Activated CD4-positive, alpha-beta T cell treated with anti-CD3 and anti-CD28 coated beads for 24 hours (primary cell): ENCODE measurements around the gene IFIH1.

Experiments
- DNase-seq, 2 donors: peaks; one replicate each; pipeline ENCODE4 v3.0.0-alpha.2; 2020; ENCODE audit warnings: low read depth in 2 of 2

The IFIH1 gene

DNA sequence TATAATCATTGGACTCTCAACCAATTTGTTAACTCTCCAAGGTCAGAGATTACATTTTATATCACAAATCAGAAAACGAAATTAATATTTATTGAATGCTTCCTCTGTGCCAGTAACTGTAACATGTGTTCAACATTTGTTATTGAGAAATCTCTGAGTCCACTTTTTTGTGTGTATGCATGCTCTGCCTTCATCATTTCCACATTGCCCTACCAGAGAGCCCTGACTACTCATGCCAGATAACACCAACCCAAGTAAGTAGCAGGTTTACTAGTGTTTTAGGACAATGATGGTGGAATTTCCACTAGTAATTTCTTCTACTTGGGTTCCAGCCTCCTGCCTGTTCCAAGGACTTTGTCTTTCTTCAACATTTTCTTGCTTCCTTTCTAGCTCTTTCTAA lies 61.1 kb downstream of the IFIH1 start:
- no peak for DNase-seq

GRCh38 chr2:162256591-162256991 lies 61.9 kb downstream of the IFIH1 start:
- no peak for DNase-seq

DNA sequence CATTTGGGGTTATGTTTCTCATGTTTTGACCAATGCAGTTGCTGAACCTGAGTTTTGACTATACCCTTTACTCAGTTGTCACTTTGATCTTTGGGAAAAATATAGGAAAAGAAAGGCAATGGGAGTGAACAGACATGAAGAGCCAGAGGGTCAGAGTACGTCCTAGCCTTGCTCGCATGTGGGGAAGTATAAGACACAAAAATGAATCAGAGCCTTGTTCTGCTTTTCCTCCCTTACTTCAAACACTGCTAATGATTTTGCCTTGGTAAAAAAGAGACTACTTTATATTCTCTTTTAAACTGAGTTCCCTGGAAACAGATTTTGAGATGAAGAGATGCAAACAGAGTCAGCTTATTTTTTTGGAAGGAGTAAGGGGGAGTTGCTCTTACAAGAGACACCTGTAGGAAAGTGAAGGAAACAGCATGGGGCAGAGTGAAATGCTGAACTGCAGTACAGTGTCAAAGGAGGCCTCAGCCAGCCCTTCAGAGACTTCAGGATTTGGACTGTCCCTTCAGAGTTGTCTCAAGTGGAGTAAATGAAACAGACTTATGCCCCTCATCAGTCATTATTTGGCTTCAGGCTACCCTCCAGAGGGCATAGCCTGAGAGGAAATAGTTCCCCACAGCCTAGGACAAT lies 64.1 kb downstream of the IFIH1 start:
- DNase-seq, result no peak

- no peak for DNase-seq
Measured at GRCh38 chr2:162253435-162253834, 65.0 kb downstream of the IFIH1 start.

- no peak for DNase-seq
Measured at GRCh38 chr2:162252153-162252552, 66.3 kb downstream of the IFIH1 start.

DNA sequence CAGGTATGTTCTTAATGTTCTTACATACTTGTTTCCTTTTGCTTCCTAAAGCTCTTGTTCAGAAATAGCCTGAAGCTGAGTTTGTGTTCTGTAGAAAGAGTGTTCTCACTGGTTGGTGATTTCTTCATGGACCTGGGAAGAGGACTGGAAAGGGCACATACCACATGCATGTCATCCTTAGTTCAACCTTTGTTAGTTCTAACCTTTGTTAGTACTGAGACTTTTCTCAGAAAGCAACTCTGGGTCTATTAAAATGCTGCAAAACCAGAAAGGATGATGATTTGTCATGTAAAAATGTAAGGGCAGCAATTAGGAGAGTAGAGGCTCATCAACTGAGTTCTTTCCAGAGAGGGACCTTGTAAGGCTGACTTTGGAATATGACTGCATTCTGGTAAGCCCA lies 72.7 kb downstream of the IFIH1 start:
- no peak for DNase-seq

GRCh38 chr2:162245061-162245460 lies 73.4 kb downstream of the IFIH1 start:
- no peak for DNase-seq

GRCh38 chr2:162244541-162245031 lies 73.9 kb downstream of the IFIH1 start:
- no peak for DNase-seq

- DNase-seq, result no peak
Measured at GRCh38 chr2:162243715-162244114, 74.8 kb downstream of the IFIH1 start.

DNA sequence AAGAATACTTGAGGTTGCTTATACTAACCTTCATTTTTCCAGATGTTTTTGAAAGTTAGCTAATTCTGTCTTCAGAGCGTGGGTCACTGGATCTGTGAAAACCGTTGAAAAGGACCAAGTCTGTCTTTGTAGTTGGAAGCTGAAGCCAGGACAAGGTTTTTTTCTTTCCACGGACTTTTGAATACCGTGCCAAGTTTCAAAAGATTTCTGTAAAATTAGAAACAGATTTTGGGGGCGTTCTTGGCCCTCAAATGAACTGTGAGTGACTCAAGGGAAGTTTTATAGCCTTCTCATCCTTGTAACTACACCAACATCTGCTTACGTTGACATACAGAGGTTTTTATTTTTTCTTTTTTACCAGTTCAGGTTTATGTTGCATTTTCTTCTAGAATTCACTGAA lies 75.2 kb downstream of the IFIH1 start, which contains the start of gene FAP:
TSS of gene FAP (minus strand) at position 152 of the 400 bp plus-strand sequence. CDS start at position 34, 118 bp downstream.
- DNase-seq, result no peak

DNA sequence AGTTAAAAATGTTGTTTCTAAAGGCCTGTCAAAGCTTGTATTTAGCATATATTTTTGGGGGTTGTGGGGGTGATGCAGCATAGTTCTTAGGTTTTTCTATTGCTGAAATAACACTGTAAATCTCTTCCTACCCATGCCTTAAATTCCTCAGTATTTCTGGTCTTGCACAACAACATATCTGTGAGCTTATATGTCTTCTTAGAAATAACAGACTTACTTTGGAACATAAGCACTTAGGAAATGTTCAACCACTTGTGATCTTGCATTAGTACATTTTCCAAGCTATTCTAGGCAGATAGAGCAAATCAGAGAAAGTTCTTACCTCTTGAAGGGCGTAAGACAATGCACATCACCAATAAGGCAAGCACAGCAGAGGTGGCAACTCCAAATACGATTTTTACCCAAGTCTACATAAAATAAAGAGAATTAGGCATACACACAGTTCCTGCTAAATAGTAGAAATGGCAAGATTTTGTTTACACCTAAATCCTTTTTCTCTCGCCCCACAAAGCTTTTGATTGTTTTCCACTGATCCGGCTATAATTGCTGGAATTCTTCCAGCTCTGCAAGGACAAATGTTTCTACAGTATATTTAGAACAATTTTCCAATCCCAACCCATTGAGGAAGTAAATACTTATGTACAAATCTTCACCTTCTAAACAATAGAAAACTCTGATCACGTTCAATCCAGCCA lies 75.8 kb downstream of the IFIH1 start:
- DNase-seq, result no peak

- DNase-seq, result no peak
Measured at GRCh38 chr2:162241571-162241970, 76.9 kb downstream of the IFIH1 start.

DNA sequence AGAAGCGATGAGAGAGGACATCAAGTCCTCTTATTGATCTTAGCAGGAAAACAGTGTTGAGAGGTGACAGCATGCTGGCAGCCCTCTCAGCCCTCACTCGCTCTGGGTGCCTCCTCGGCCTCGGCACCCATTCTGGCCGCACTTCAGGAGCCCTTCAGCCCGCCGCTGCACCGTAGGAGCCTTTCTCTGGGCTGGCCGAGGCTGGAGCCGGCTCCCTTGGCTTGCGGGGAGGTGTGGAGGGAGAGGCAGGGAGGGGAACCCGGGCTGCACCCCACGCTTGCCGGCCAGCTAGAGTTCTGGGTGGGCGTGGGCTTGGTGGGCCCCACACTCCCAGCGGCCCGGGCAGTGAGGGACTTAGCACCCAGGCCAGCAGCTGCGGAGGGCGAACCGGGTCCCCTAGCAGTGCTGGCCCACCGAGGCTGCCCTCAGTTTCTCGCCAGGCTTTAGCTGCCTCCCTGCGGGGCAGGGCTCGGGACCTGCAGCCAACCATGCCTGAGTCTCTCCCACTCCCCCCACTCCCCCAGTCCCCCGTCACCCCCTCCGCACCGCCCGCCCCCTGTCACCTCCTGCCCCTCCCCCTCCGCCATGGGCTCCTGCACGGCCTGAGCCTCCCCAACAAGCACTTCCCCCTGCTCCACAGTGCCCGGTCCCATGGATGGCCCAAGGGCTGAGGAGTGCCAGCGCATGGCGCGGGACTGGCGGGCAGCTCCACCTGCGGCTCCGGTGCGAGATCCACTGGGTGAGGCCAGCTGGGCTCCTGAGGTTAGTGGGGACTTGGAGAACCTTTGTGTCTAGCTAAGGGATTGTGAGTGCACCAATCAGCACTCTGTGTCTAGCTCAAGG lies 83.6 kb downstream of the IFIH1 start:
- no peak for DNase-seq

DNA sequence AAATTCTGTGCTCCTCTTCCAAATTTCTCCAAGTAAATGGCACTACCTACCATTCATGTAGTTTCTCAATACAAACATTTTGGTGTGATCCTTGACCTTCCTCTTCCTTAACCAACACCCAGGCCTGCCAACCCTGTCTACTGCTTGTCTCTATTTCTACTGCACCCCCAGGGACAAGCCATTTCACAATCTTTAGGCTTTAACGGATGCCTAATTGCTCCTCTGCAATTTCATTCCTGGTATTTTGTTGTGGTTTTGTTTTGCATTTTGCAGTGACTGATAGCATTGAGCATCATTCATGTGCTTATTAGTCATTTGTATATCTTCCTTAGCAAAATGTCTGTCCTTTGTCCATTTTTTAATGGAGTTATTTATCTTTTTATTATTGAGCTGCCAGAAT lies 85.3 kb downstream of the IFIH1 start:
- DNase-seq, result no peak

GRCh38 chr2:162232671-162233070 lies 85.8 kb downstream of the IFIH1 start:
- no peak for DNase-seq

DNA sequence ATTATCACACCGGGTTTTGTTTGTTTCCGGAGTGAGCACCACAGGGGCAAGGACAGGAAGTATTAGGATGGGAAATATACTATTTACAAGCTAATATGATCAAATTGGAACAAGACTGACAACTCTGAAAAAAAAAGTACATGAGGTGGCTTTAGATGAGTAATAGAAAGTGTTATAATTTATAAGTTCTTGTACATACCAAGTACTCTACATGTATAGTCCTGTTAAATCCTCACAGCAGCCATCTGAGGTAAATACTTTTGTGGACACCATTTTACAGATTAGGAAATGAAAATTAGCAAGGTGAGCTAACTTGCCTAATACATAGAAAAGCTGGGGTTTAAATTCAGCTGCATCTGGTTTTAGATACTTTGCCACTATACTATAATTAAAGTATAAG lies 86.5 kb downstream of the IFIH1 start:
- no peak for DNase-seq

DNA sequence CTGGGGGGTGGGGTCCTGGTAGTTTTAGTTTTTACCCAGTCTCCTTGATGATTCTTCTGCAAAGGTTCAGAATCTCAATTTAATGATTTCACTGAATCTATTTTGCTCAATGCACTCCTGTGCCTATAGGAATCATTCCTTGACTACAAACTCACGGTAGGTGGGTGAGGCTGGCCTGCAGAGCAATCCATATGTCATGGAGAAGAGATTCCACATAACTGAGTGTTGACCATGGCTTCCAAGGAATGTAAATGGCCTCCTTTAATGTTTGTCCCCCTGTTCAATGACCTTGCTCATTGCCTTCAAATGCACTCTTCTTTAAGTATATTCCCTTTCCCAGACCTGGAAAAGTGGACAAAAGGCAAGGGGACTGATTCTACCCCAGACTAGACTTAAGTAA lies 87.7 kb downstream of the IFIH1 start:
- no peak for DNase-seq

- no peak for DNase-seq
Measured at GRCh38 chr2:162226836-162227235, 91.6 kb downstream of the IFIH1 start.

- peak; percentile 36 to 46 for DNase-seq
Measured at GRCh38 chr2:162221064-162221463, 97.4 kb downstream of the IFIH1 start.

DNA sequence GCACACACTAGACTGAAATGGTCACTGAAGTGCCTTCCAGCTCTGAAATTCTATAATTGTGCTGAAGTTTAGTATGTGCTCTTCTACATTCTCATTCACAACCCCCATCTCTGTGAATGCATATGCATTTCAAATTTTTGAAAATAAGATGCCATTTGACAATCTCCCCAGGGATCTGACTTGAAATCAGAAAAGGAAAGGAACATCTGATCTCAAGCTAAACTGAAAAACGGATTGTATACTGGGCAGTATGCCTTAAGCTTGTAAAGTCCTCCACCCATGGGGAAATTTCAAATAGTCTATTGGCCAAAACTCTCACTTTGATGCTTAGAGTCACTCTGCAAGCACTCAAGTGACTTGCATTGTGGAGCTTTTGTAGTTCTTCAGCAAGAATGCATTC lies 98.1 kb downstream of the IFIH1 start:
- no peak for DNase-seq

- no peak for DNase-seq
Measured at GRCh38 chr2:162219426-162219825, 99.1 kb downstream of the IFIH1 start.

DNA sequence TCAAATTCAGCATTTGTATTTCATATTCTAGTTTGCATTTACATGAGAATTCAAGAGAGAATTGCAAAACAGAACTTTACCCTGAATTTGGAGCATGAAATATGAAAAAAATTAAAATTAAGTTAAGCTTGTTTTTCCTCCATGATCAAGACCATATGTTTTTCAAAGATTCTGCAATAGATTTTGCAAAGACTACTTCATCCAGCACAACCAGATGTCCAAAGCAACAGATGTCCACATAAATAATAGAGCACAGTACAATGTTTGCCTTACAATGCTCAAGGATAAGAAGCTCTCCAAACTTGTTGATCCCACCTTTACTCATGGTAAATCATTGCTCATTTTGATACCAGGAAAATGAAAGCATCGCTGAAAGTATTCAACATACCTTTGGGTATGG lies 100.9 kb downstream of the IFIH1 start:
- DNase-seq, result no peak
